ENCODE data around the gene DTL.

The DTL gene

DNA sequence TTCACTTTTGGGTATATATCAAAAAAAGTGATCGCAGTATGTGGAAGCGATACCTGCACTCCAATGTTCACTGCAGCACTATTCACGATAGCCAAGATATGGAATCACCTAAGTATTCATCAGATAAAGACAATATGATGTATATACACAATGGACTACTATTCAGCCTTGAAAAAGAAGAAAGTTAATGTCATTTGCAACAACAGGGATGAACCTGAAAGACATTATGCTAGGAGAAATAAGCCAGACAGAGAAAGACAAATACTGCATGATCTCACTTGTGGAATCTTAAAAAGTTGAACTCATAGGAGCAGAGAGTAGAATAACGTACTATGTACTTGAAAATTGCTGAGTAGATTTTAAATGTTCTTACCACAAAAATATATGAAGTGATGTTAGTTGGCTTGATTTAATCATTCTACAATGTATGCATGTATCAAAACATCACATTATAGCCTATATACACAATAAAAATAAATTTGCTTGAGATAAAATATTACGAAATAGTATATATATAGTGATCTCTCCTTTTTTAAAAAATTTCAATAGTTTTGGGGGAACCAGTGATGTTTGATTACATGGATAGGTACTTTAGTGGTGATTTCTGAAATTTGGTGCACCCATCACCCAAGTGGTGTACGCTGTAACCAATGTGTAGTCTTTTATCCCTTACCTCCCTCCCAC, 56.0 kb downstream of the DTL start:
- DNase-seq: no peak

DNA sequence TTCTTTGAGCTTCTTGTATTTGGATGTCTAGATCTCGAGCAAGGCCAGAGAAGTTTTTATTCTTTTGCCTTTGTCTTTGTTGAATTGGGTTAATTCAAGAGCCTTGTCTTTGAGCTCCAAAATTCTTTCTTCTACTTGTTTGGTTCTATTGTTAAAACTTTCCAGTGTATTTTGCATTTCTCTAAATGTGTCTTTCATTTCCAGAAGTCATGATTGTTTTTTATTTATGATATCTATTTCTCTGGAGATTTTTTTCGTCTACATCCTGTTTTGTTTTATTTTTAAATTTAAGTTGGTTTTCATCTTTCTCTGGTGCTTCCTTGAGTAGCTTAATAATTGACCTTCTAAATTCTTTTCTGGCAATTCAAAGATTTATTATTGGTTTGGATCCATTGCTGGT, 61.8 kb downstream of the DTL start:
- no peak for DNase-seq

DNA sequence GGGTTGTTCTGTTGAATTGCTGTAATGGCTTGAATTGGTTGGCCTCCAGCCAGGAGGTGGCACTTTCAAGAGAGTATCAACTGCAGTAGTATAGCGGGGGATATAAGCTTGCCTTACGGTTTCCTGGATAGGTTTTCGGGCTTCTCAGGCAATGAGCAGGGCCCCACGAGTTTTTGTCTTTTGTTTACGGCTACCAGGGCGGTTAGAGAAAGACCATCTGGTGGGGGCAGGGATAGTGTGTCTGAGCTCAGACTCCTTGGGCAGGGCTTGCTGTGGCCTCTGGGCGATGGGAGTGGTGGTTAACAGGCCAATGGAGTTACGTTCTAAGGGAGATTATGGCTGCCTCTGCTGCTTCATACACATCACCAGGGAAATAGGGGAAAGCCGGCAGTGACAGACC, 62.8 kb downstream of the DTL start:
- no peak for DNase-seq

DNA sequence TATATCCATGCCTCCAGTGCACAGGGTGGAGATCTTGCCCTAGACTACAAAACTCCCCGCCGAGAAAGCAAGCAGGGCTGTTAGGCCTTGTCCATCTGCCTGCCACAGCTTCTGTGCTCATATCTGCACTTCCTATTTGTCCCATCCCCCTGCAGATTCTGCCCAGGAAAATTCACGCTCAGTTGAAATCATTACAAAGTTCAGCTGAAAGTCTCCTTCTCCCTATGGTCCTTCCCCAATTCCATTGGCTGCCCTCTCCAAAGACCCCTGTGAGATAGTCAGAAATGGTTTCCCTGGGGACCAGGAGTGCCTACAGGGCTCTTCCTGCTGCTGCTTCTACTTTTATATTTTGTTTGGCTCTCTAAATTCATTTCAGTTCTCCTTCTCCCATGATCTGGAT, 63.2 kb downstream of the DTL start:
- DNase-seq: no peak

DNA sequence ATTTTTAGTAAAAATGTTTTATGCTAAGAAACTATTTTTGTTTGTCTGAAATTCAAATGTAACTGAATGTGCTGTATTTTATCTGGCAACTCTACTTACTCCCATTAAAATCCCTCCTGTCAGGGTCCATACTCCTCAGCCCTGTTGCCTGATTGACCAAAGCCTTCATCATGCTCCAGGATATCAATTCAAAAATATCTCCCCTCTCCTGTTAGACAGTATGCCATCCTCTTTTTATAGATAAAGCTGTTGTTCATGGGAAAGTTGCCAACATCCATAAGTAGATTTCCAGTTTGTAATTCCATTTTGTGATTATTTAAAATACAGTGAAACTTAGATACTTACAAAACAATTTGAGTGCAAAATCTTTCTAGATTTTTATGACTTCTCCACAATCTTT, 65.7 kb downstream of the DTL start:
- no peak for DNase-seq

DNA sequence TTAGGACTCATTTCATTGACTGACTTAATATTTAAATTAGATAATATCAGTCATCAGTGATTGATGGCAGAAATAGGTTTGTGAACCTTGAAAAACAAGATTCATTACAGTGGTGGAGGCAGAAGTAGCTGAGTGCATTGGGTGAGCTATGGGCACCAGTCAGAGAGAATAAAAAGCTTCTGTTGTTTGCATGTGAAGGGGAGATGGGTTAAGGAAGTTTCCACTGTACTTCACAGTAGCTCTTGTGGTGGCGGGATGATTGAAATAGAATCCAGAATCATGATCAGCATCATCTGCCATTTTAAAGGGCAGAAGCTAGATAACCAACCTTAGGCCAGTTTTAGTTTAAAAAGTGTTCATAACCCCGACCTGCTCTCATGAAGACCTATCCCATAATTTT, 66.2 kb downstream of the DTL start:
- DNase-seq: no peak

DNA sequence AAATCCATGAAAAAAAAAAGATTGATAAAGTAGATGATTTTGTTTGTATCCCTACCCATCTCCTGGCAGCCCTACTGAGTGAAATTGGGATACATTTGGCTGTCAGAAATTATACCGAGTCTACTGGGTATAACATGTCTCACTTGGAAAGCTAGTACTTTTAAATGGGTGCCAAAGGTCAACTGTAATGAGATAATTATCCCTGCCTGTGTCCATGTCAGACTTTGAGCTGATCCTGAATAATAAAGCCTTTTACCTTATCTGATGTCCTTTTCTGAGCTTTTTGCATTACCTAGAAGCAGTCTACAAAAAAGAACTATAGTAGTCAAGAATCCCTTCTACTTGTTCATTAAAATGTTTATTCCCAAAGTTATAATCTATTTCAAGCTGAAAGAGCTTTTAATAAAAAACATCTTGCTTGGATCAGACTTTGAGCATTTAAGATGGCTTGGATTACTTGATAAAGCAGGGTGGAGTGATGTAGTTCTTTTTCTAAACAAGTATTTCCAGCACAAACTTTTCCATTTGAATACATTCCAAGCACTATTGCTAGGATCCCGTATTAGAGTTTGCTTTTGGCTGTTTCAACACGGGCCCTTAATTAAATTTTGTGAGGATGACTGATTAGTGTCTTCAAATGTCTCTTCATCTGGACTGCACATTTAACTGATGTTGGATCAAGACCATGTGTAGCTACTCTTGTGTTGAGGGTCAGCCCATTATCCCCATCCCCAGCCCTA, 69.2 kb downstream of the DTL start:
- no peak for DNase-seq

DNA sequence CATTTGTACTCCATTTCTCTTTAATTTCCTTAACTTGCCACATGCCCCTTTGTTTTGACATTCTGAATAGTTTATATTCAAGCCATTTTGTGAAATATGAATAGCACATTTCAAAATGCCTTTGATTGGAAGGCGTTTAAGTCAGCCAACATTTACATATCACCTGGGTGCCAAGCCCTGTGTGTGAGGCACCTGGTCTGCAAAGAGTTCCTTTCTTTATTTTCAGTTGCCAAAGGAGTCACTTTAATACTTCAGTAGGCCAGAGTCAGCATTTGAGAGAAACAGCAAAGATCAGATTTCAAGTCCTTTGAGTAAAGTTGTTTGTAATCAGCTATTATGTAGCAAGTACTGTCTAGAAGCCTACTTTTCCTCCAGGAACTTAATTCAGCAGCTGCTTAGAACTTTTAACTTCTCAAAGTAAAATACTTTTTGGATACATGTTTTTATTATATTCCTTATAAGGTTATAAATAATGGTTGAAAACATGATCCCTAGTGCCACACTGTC, 70.8 kb downstream of the DTL start:
- no peak for DNase-seq

DNA sequence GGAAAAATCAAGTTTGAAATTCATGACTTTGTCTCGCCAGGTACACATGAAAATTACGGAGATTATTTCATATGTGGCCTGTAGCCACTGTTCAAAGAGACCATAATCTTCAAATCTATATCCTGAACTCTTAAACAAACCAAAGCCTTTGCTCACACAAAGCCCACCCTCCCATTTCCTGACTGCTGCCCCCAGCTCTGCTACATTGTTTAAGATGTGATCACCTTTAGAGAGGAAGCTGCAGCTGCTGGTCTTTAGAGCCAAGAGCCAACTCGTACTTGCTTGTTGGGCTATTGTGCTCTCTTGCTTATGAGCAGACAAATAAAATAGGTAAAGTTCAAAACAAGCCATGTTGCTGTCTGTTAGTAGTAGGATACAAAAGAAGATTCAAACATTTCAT, 71.9 kb downstream of the DTL start:
- no peak for DNase-seq

DNA sequence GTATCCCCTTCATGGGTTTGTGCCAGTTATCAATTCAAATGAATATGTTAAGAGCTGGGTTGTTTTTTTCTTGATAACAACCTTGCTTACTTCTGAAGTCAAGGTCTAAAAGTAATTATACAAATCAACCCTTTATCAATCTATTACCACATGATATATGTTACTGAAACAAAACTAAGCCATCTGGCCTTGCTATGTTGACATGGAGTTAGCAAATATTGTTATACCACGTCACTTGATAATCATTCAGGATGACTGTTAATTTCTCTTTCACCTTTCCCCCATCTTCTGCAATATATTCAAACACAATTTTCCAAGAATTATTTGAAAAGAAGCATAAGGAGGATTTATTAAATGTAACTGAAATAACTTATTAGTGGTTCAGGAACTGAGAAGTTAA, 72.6 kb downstream of the DTL start:
- no peak for DNase-seq

DNA sequence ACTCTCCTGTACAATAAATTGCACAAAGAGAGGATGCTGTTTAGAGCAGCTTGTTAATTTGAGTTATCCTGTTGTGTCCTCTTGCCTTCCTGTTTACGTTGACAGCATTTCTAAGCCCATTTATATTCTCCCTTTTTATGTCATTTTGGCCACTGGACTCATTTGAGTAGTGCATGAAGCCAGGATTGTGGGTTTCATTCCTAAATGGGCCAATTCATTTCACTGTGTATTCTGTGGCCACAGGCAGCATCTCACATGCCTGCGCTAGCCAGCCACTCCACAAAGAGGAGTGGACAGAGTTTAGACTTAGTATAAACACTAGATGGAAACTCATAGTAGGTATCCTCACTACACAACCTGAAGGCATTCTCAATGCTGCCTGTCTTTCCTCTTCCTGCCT, 73.4 kb downstream of the DTL start:
- DNase-seq: no peak

DNA sequence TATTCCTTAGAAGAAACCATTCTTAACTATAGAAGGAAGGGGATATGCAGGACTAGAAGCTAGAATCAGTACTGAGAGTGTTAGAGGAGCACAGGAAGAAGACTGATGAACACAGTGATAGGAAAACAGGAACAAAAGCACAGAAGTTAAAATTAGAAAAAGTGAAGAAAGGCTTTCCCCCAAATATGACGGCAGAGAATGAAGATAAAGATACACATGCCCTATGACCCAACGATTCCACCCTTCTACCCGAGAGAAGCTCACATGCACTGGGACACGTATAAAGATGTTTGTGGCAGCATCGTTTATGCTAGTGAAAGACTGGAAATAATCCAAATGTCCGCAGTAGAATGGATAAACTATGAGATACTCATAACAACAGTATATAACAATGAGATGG, 74.2 kb downstream of the DTL start:
- no peak for DNase-seq

DNA sequence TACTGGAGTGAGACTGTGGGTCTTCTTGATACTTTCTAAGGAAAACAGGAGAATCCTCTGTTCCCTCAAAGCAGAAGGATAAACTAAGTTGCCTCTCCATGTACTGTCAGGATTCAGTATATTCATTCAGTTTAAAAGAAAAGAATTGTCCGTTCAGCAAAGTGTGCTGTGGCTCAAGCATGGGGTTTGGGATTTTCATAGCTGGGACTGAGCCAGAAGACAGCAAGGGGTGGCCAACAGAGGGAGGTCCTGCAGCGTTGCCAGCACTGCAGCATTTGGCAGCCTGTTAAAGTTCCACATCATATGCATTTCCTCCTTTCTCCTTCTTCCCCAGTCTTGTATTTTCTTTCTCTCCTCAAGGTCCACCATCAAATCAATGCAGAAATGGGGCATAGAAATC, 75.1 kb downstream of the DTL start:
- DNase-seq: no peak

DNA sequence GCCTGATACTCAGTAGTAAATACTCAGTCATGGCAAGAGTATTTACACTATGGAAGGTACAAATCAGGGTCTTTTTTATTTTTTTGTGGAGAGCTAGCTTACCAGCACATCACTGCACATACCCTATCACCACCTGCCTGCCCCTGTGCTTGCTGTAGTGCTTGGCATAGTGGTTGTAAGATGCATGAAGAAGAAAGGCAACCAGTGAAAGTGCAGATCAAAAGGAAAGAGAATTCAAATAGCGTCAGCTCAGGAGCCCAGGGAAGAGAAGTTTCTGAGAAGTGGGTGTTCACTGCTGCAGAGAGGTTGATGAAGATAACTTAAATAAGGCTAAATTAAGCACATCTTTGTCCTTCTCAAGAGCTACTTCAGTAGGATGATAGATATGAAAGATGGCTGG, 76.0 kb downstream of the DTL start:
- DNase-seq: no peak

DNA sequence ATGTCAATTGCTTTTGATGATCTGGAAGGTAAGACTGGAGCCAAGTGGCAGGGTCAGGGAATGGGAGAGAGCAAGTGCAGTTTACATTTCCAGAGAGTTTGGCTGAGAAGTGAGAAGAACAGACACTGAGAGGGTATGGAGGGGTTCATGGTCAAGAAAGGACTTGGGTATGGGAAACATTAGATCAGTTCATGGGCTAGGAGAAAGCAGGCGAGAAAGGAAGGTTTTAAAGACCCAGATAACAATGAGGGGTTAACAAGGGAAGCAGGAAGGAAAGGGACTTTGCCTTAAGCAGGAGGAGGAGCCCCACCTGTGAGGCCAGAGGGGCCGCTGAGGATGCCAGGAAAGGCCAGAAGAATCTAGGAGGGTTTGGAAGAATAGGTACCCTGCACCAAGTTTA, 78.2 kb downstream of the DTL start:
- DNase-seq: no peak

DNA sequence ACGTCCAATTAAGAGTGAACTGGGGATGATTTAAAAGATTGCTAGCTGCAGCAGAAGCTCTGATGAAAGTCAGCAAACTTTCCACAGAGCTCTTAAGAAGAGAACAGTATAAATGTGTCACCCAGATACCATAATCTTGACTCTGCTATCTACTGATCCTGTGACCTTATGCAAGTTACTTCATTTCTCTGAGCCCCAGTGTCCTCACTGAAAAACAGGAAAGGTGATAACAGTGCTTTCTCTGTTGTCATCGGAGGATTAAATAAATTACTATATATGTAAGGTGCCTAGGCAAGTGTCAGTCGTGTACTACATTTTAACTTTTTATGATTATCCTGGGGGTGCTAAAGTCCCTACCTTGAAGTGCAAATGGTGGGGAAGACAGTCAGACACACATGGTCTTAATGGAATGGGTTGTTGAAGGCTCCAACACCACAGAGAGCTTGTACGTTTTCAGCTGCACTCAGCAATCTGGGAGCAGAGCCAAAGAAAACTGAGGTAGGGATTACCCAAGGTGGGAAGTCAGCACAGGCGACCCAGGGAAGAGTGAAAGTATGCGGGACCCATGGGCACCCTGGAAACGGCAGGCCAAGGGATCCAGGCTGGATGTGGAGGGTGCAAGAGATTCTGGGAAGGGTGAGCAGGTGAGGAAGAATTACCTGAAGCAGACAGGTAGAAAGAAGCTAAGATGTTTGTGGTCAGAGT, 82.8 kb downstream of the DTL start:
- DNase-seq: no peak

DNA sequence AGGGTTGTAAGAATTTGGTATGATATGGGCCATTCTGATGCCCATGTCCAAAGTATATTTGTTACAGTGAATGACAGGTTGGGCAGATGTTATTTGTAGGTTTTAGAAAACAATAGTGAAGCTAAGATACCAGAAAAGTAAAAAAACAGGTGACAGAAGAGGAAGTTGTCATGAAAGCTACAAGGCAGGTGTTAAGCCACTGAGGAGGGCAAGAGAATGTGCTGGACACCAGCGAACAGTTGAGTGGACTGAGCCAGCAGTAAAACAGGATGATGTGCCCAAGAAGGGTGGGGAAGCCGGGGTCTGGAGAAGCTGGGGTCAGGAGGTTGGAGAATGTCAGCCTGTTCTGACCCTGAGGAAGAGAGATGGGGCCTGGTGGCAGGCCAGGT, 83.3 kb downstream of the DTL start:
- DNase-seq: no peak

DNA sequence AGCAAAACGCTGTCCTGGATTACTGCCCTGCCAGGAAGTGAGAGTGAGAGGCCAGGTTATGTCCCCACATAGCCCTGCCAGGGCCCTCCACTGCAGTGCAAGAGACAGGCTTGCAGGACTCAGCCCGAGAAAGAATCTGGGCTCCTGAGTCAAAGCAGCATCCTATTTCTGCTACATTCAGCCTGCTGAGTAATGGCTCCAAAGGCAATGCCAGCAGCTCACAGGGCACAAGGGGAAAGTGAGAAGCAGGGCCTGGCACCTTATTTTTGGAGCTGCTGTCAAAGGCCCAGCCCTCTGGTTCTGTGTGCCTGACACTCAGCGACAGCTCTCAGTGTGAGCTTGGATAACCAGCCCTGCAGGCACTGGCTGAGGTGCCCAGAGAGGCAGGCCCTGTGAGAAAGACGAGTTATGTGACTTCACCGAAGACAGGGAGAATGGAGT, 83.9 kb downstream of the DTL start:
- no peak for DNase-seq

DNA sequence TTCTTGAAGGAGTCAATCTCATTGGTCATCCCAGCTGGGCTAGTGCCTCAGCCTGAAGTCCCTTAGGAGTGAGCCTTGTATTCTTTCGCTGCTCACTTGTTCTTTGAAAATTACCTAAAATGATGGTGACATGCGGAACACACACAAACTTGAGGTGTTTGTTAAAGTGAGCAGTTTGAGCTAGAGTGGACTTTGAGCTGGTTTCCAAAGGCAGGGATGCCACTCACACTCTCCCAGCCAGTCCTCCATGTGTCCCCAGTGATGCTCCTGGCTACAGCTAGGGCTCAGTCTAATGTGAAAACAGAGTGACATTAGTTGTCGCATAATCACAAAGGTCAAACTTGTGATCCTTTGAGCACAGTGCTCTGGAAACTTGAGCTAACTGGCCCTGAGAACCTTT, 84.3 kb downstream of the DTL start:
- DNase-seq: no peak

DNA sequence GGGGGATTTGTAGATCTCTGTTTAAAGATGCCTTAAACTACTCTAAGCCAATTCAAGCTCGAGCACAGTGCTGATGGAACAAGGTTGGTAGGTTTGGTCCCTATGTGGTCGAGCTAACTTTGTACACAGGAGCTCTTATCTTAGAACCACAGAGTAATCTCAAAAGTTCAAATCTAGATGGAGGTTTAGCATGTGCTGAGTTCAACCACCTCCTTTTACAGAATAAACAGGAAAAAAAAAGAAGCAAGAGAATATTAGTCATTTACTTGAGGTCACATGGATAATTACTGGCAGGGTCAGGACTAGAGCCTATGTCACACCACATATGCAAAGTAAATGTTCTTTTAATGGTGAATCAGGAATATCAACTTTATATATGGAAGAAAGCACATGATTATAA, 86.2 kb downstream of the DTL start:
- DNase-seq: no peak

DNA sequence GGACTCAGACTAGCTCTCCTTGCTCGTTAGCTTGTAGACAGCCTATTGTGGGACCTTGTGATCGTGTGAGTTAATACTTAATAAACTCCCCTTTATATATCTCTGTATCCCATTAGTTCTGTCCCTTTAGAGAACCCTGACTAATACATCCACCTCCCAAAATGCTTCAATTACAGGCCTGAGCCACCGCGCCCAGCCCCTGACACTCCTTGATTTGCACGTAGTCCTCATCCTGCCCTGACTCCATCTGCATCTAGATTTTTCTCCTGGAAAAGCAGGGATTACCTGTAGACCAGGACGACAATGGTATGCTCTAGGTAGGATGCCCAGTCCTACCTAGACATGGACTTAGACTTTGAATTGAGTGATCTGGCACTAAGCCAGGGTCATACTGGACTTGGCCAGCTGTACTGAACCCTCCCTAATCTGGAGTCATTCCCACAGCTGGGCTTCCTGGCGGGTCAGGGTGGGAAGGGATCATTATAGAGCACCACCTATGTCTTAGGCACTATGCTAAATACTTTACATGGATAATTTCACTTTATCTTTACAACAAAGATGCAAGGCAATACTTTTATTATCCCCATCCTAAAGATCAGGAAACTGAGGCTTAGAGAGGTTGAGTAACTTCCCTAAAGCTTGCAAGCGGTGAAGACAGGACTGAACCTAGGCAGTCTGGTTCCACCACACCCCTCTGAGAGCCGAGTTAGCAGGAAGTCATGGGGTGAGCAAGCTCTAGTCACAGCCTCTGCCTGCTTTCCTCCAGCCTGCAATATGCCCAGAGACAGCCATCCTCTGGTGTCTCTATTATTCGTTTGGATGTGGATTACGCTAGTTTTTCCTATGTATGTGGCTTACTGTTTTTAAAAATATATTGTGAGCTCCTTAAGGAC, 89.4 kb downstream of the DTL start:
- DNase-seq: no peak

DNA sequence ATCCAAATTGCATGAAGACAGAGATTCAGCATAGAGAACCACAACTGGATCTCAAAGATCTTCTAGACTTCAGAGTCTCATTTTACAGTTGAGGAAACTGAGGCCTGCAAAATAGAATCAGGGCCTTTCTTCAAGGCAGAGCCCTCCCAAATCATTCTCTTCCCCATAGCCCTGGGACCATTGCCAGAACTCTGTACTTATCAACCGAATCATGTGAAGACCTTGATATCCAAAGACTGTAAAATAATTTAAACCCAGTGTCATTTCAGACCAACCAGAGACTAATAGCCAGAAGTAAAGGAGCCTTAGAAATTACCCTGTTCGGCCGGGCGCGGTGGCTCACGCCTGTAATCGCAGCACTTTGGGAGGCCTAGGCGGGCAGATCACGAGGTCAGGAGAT, 90.1 kb downstream of the DTL start:
- no peak for DNase-seq

DNA sequence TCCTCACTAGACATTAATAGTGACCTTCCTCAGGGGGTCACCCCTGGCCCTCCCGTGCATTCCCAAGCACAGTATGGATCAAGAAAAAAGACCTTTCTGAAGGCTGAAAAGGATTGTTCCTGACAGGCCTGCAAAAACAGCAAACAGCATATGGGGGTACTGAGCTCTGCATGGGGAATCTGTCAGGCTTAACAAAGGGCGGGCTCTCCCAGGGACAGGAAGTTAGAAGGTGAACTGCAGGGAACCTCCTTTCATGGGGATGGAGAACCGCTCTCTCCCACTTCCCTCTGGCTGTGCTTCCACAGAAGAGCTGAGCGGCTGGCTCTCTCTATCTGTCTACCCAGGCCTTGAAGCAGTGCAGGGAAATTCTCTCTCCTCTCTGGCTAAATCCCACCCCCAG, 91.7 kb downstream of the DTL start:
- no peak for DNase-seq
